LNCAP (cell line): ENCODE measurements around the gene VEGFA.

ENCODE experiments used
- TF ChIP-seq, protein P1 (sequence below): fragments of 450-650 bp; IDR thresholded peaks from 2 replicates; pipeline ENCODE4 v1.5.1; 2017; ENCODE audit warnings: mild to moderate bottlenecking

Gene VEGFA

DNA sequence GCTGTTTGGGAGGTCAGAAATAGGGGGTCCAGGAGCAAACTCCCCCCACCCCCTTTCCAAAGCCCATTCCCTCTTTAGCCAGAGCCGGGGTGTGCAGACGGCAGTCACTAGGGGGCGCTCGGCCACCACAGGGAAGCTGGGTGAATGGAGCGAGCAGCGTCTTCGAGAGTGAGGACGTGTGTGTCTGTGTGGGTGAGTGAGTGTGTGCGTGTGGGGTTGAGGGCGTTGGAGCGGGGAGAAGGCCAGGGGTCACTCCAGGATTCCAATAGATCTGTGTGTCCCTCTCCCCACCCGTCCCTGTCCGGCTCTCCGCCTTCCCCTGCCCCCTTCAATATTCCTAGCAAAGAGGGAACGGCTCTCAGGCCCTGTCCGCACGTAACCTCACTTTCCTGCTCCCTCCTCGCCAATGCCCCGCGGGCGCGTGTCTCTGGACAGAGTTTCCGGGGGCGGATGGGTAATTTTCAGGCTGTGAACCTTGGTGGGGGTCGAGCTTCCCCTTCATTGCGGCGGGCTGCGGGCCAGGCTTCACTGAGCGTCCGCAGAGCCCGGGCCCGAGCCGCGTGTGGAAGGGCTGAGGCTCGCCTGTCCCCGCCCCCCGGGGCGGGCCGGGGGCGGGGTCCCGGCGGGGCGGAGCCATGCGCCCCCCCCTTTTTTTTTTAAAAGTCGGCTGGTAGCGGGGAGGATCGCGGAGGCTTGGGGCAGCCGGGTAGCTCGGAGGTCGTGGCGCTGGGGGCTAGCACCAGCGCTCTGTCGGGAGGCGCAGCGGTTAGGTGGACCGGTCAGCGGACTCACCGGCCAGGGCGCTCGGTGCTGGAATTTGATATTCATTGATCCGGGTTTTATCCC, at the start of gene VEGFA:
TSS of gene VEGFA (plus strand) at position 686 of the 846 bp plus-strand sequence.
- TF ChIP-seq, protein P1, sequence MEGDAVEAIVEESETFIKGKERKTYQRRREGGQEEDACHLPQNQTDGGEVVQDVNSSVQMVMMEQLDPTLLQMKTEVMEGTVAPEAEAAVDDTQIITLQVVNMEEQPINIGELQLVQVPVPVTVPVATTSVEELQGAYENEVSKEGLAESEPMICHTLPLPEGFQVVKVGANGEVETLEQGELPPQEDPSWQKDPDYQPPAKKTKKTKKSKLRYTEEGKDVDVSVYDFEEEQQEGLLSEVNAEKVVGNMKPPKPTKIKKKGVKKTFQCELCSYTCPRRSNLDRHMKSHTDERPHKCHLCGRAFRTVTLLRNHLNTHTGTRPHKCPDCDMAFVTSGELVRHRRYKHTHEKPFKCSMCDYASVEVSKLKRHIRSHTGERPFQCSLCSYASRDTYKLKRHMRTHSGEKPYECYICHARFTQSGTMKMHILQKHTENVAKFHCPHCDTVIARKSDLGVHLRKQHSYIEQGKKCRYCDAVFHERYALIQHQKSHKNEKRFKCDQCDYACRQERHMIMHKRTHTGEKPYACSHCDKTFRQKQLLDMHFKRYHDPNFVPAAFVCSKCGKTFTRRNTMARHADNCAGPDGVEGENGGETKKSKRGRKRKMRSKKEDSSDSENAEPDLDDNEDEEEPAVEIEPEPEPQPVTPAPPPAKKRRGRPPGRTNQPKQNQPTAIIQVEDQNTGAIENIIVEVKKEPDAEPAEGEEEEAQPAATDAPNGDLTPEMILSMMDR = peak; percentile 95

DNA sequence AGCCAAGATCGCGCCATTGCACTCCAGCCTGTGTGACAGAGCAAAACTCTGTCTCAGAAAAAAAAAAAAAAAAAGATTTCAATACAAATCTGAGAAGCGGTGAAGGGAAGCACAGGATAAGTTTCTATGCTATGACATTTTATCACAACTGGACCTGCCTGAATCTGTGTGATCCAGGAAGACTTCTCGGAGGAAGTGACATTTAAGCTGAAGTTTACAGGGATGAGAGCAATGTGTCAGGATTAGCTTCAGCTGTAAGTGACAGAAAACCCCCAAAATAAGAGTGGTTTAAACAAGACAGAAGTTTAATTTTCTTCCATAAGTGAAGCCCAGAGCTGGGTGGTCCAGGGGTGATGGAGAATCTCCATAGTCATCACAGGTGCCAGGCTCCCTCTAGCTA, 49.0 kb upstream of the VEGFA start:
- TF ChIP-seq, protein P1 = no peak

DNA sequence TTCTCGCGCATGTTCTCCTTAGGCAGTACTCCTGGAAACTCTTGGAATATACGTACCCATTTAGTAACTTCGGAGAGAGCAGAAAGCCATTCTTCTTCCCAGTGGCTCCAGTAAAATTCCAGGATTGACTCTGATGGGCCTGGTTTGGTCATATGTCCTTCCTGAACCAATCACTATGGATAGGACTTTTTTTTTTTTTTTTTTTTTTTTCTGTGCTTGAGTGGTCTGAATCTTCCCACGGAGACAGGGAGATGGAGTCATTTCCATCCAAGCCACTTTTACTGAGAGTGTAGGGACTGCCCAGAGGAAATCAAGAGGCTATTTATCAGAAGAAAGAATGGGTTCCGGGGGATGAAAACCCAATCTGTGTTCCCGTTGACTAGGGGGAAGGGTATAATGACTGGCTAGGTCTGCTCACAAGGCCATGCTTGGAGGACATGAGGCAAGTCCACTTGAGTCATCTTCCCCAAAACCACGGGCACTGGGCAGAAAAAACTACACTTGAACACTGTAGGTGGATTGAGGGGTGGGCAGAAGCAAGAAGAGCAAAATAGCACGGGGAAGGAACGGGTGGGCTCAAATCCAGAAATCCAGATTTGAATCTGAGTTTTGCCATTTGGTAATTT, 47.0 kb upstream of the VEGFA start:
- TF ChIP-seq, protein P1 = no peak

DNA sequence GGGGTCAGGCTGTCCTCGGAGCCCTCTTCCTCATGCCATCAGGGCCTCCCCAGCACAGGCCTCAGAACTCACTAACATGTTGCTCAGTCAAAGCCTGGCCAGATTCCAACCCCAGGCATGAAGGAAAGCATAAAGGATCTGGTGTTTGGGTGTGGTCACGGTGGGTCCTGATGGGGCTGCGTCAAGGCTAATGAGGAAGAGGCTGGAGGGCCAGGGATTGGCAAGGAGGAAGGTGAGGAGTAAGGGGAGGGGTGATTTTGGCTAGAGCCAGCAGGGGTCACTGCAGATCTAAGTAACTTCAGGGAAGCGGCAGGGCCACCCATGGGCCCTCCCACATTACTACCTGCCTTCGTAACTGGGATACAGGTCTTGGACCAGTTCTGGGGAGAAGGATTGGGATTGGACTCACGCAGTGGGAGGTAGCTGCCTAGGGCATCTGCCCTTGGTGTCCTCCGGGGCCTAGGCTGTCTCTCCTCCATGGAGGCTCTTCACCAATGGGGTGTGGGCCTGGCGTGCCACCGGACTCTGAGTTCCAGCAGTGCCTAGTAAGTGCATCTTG, 46.2 kb upstream of the VEGFA start:
- TF ChIP-seq, protein P1 = peak; percentile 69

DNA sequence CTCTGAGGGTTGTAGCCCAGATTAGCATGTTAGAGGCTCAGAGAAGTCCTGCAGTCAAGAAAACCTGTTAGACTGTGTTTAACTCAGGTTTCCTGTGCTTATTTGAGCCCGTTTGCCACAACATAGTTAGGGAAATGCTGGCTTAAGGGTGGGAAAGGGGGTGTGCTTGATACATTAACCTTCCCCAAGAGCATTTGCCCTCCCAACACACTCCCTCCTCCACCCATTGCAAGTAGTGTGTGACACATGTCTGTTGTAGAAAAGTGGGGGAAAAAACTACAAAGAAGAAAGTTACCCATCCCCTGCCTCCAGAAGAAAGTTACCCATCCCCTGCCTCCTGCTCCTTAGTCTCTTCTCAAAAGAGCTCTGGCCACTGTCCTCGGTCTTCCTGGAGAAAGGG, 45.7 kb upstream of the VEGFA start:
- TF ChIP-seq, protein P1 = no peak

DNA sequence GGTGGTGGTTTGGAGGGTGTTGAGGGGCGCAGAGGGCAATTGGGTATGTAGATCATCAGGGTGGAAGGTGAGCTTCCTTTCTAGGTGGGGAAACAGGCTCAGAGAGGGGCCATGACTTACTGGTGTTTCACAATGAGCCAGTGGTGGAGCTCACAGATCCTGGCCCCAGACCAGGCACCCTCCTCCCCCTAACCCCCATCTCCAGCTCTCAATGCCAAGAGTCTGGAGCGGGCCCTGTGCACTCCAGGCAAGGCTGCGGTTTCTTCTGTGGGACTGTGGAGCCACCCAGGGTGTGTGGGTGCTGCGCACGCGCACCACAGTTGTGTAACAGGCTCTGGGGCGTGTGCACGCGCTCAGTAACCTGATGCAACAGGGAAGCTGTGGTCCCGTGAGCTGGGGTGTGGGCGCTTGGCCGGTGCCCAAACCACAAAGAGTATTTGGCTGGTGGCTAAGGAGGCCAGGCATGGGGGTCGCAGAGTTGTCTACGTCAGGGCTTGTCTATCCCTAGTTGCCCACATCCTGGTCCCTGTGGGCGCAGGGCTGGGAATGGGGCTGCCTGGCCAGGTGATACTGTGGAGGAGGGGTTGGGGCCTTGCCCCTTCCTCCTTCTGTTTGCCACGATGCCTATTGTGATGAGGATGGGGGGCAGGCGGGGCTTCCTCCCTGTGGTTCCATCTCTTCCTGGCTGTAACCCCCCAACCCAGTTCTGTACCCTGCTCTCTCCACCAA, 44.9 kb upstream of the VEGFA start:
- TF ChIP-seq, protein P1 = no peak
